GM18870 (cell line): Measurements from ENCODE around the gene TAF6.
"Not testable (repeated sequence)": the region's sequence is repeated elsewhere in the genome, so short reads cannot be mapped to it uniquely, and the experiment has no call there.

ENCODE experiments used
- ATAC-seq: cut with Tn5 transposase; IDR thresholded peaks from one replicate; pipeline ENCODE4 v1.9.1; 2021; ENCODE audit warnings: moderate library complexity; ENCODE audit not compliant: unreplicated experiment

Gene TAF6

GRCh38 chr7:100152937-100153666 lies 33.9 kb upstream of the TAF6 start:
- no peak for ATAC-seq

- ATAC-seq: no peak
Measured at GRCh38 chr7:100152404-100152803, 33.2 kb upstream of the TAF6 start.

GRCh38 chr7:100148559-100149328 lies 29.6 kb upstream of the TAF6 start, which contains the start of gene LAMTOR4:
Gene LAMTOR4, plus strand, starts transcription at chr7:100148918. Its CDS starts 55 bp downstream, at chr7:100148973.
- peak; percentile 98 for ATAC-seq

GRCh38 chr7:100148225-100148558 lies 29.0 kb upstream of the TAF6 start:
- no peak for ATAC-seq

GRCh38 chr7:100147278-100147677 lies 28.1 kb upstream of the TAF6 start:
- no peak for ATAC-seq

- ATAC-seq: not testable (repeated sequence)
Measured at GRCh38 chr7:100146350-100146749, 27.2 kb upstream of the TAF6 start.

GRCh38 chr7:100142461-100142860 lies 23.3 kb upstream of the TAF6 start:
- ATAC-seq: no peak

- ATAC-seq: no peak
Measured at GRCh38 chr7:100141555-100141949, 22.4 kb upstream of the TAF6 start.

- no peak for ATAC-seq
Measured at GRCh38 chr7:100137851-100138760, 18.9 kb upstream of the TAF6 start.

- ATAC-seq: no peak
Measured at GRCh38 chr7:100132697-100133151, 13.6 kb upstream of the TAF6 start.

- no peak for ATAC-seq
Measured at GRCh38 chr7:100132126-100132525, 13.0 kb upstream of the TAF6 start.

- no peak for ATAC-seq
Measured at GRCh38 chr7:100130608-100131453, 11.7 kb upstream of the TAF6 start.

GRCh38 chr7:100130220-100130607 lies 11.1 kb upstream of the TAF6 start:
- ATAC-seq: not testable (repeated sequence)

- ATAC-seq: no peak
Measured at GRCh38 chr7:100128637-100128963, 9.4 kb upstream of the TAF6 start.

GRCh38 chr7:100127866-100128636 lies 8.9 kb upstream of the TAF6 start:
- no peak for ATAC-seq

- ATAC-seq: peak; percentile 44
Measured at GRCh38 chr7:100126931-100127865, 8.0 kb upstream of the TAF6 start, which contains the start of gene MBLAC1. Gene MBLAC1, plus strand, starts transcription at chr7:100126967. Its CDS starts 429 bp downstream, at chr7:100127396.

- peak; percentile 23 for ATAC-seq
Measured at GRCh38 chr7:100126239-100126930, 7.2 kb upstream of the TAF6 start.
